Measurements from ENCODE around the gene PEX5L. TPM values are rescaled to one million over a fixed set of nuclear protein-coding genes. Genes with fewer than 3 reads are reported as not detected.

PEX5L gene
- total and polyA plus RNA-seq, 12 donors = 0.01 to 0.94 (median 0.36) TPM; not detected in 3

GRCh38 chr3:179949412-179949811 lies 87.3 kb downstream of the PEX5L start:
- Histone ChIP-seq H3K4me1 (no peaks in the 10 kb centered on the region), H3K9me3 (no peaks in the 10 kb centered on the region), H3K4me3 (no peak overlapping the region), H3K36me3 (no peaks in the 10 kb centered on the region), H3K27ac (no peak overlapping the region), H3K27me3 (peaks cover 0 to 18% (median 4%) of the 10 kb centered on the region in 7 donors)
- DNase-seq = no peak
- intact Hi-C loops (cut with DNase I) = no loop called here
- TF ChIP-seq, protein P1, sequence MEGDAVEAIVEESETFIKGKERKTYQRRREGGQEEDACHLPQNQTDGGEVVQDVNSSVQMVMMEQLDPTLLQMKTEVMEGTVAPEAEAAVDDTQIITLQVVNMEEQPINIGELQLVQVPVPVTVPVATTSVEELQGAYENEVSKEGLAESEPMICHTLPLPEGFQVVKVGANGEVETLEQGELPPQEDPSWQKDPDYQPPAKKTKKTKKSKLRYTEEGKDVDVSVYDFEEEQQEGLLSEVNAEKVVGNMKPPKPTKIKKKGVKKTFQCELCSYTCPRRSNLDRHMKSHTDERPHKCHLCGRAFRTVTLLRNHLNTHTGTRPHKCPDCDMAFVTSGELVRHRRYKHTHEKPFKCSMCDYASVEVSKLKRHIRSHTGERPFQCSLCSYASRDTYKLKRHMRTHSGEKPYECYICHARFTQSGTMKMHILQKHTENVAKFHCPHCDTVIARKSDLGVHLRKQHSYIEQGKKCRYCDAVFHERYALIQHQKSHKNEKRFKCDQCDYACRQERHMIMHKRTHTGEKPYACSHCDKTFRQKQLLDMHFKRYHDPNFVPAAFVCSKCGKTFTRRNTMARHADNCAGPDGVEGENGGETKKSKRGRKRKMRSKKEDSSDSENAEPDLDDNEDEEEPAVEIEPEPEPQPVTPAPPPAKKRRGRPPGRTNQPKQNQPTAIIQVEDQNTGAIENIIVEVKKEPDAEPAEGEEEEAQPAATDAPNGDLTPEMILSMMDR (IDR thresholded peaks at IDR 0.05) = no peak
- WGBS, 2 donors = 30 to 33% methylated on average over 1 of the region's 1 CpG
- no peak for ATAC-seq

DNA sequence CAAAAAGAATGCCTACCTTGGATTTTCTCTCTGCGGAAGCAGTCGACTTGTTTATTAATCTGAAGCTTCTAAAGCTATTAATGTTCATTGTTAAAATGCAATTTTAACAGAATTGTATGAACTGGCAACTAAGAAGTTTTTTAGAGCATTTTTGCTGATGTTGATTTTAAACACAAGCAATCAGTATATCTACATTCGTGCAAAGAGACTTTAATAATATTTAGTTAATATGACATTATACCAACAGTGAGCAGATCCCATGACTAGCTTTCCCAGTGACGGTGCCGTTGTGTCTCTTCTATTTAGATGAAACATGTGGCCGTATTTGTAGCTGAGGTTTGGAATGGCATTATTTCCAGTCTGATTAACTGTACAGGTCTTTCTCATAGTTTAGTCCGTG lies 88.0 kb downstream of the PEX5L start:
- TF ChIP-seq, protein P1 (IDR thresholded peaks at IDR 0.05) = no peak
- H3K36me3 ChIP-seq = no peaks in the 10 kb centered on the region
- no peaks in the 10 kb centered on the region for H3K9me3 ChIP-seq
- no peak for DNase-seq
- no peak overlapping the region for H3K4me3 ChIP-seq
- no peaks in the 10 kb centered on the region for H3K4me1 ChIP-seq
- no peak overlapping the region for H3K27ac ChIP-seq
- no peak for ATAC-seq
- H3K27me3 ChIP-seq = peaks cover 0 to 19% (median 4%) of the 10 kb centered on the region in 7 donors
- WGBS, 2 donors = 73 to 79% methylated on average over 7 of the region's 7 CpGs
- intact Hi-C loops (cut with DNase I) = no loop called here

DNA sequence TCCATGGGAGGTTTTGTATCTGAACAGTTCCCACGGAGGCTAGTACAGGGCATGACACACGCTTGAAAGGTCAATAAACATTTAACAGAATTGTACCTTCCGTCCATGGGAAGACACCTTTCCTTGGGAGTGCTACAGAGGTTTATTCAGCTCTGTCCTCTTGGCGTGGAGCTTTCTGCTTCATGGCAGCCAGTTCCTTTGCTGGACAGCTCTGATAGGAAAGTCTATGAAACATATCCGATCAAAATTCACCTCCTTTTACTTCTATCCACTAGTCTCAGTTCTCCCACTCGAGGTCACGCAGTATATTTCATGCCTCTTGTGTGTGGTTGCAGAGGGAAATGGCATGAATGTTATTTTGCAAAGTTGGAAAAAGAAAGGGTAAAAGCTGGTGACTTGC lies 91.2 kb downstream of the PEX5L start:
- intact Hi-C loops (cut with DNase I) = no loop called here
- Histone ChIP-seq H3K27me3 (peaks cover 0 to 30% (median 21%) of the 10 kb centered on the region in 7 donors), H3K4me3 (no peak overlapping the region), H3K9me3 (no peaks in the 10 kb centered on the region), H3K27ac (no peak overlapping the region), H3K4me1 (peaks cover 0 to 5% (median 0%) of the 10 kb centered on the region in 9 donors), H3K36me3 (no peaks in the 10 kb centered on the region)
- DNase-seq (no peak), ATAC-seq (no peak)
- WGBS, 2 donors = 66 to 68% methylated on average over 7 of the region's 7 CpGs
- TF ChIP-seq, protein P1 (IDR thresholded peaks at IDR 0.05) = no peak

- TF ChIP-seq, protein P1 (IDR thresholded peaks at IDR 0.05) = no peak
- H3K27me3 ChIP-seq = peaks cover 0 to 28% (median 23%) of the 10 kb centered on the region in 7 donors
- H3K4me1 ChIP-seq = peaks cover 0 to 5% (median 0%) of the 10 kb centered on the region in 9 donors
- H3K9me3 ChIP-seq = no peaks in the 10 kb centered on the region
- no peak overlapping the region for H3K27ac ChIP-seq
- DNase-seq (no peak), ATAC-seq (no peak)
- no peaks in the 10 kb centered on the region for H3K36me3 ChIP-seq
- intact Hi-C loops (cut with DNase I) = no loop called here
- 66 to 68% methylated on average over 6 of the region's 6 CpGs for WGBS, 2 donors
- H3K4me3 ChIP-seq = no peak overlapping the region
Observed at GRCh38 chr3:179943117-179943880, 93.4 kb downstream of the PEX5L start.

All from heart right ventricle (tissue), 16 donors.